SK-N-SH (cell line): ENCODE results near the gene ABHD1. TPM values are rescaled to one million over a fixed set of nuclear protein-coding genes. Genes with fewer than 3 reads are reported as not detected.

Experiments
- CTCF ChIA-PET: fragments of 300-600, 350-600 bp; formaldehyde crosslinking; extraction: SDS; loops from one replicate; lab custom pipeline; 2021; lab: Yijun Ruan, JAX
- POLR2A ChIA-PET: fragments of 350-600 bp; sonication (Branson Sonifier 250); formaldehyde crosslinking; extraction: SDS; loops from one replicate; lab custom pipeline; 2020; ENCODE audit warnings: antibody characterized with exemption, inconsistent platforms; lab: Yijun Ruan, JAX
- DNase-seq: peaks from one replicate; pipeline ENCODE4 v3.0.0; 2012
- H2AFZ ChIP-seq: fragments of 200-600 bp; sonication (generic); 2 replicates; pipeline ENCODE4 v1.8.1; 2016; ENCODE audit warnings: antibody characterized with exemption, mild to moderate bottlenecking, low read depth
- H3F3A ChIP-seq: fragments of 200-600 bp; sonication (generic); replicated peaks from 2 replicates; pipeline ENCODE3; 2016; ENCODE audit warnings: antibody characterized with exemption, mild to moderate bottlenecking; ENCODE audit not compliant: insufficient read depth
- H3K27ac ChIP-seq, 2 experiments: fragments of 200-500 bp in 1 of 2; fragments of 200-600 bp in 1 of 2; sonication (Bioruptor generic) in 1 of 2; sonication (generic), shearing (Covaris generic) in 1 of 2; 2 replicates each; pipeline versions ENCODE4 v1.5.1 to v1.6.1; 2014 to 2016; ENCODE audit warnings: low read depth in 2 of 2, inconsistent platforms in 1 of 2, low read length in 1 of 2, mild to moderate bottlenecking in 1 of 2, mixed read lengths in 1 of 2
- H3K27me3 ChIP-seq: fragments of 200-600 bp; sonication (generic), shearing (Covaris generic); 2 replicates; pipeline ENCODE4 v1.6.1; 2016; ENCODE audit warnings: mixed run types; ENCODE audit not compliant: insufficient read depth
- H3K36me3 ChIP-seq, 2 experiments: fragments of 200-500 bp in 1 of 2; fragments of 200-600 bp in 1 of 2; sonication (Bioruptor generic) in 1 of 2; sonication (generic) in 1 of 2; replicated peaks in 1 of 2; 2 replicates each; pipeline versions ENCODE3 to v1.5.1; 2014 to 2016; ENCODE audit warnings: low read length in 1 of 2, mild to moderate bottlenecking in 1 of 2; ENCODE audit not compliant: insufficient read depth in 2 of 2, control insufficient read depth in 1 of 2
- H3K4me1 ChIP-seq, 2 experiments: fragments of 200-500 bp in 1 of 2; fragments of 200-600 bp in 1 of 2; sonication (Bioruptor generic) in 1 of 2; sonication (generic), shearing (Covaris generic) in 1 of 2; 2 replicates each; pipeline versions ENCODE4 v1.5.1 to v1.6.1; 2014 to 2016; ENCODE audit warnings: low read depth in 1 of 2, low read length in 1 of 2, mixed run types in 1 of 2; ENCODE audit not compliant: insufficient read depth in 2 of 2, control insufficient read depth in 1 of 2
- H3K4me2 ChIP-seq: fragments of 200-600 bp; sonication (generic), shearing (Covaris generic); 2 replicates; pipeline ENCODE4 v1.6.1; 2017; ENCODE audit warnings: mixed run types
- H3K4me3 ChIP-seq, 2 experiments: fragments of 200-500 bp in 1 of 2; fragments of 200-600 bp in 1 of 2; sonication (Bioruptor generic) in 1 of 2; sonication (generic), shearing (Covaris generic) in 1 of 2; 2 replicates each; pipeline versions ENCODE4 v1.5.1 to v1.8.1; 2014 to 2016; ENCODE audit warnings: low read depth in 2 of 2, inconsistent platforms in 1 of 2, low read length in 1 of 2, mild to moderate bottlenecking in 1 of 2, mixed read lengths in 1 of 2, moderate library complexity in 1 of 2
- H3K79me2 ChIP-seq: fragments of 200-600 bp; sonication (generic); 2 replicates; pipeline ENCODE4 v1.8.1; 2017; ENCODE audit warnings: mild to moderate bottlenecking; ENCODE audit not compliant: insufficient read depth
- H3K9ac ChIP-seq: fragments of 200-600 bp; sonication (generic); 2 replicates; pipeline ENCODE4 v1.6.1; 2017; ENCODE audit warnings: mixed run types
- H3K9me2 ChIP-seq: fragments of 200-600 bp; sonication (generic); 2 replicates; pipeline ENCODE4 v1.6.1; 2017; ENCODE audit warnings: mixed run types
- H3K9me3 ChIP-seq: fragments of 200-600 bp; sonication (generic); 2 replicates; pipeline ENCODE4 v1.6.1; 2017; ENCODE audit warnings: mixed run types, mild to moderate bottlenecking, moderate library complexity
- H4K20me1 ChIP-seq: fragments of 200-600 bp; sonication (generic); 2 replicates; pipeline ENCODE4 v1.6.1; 2017; ENCODE audit warnings: mild to moderate bottlenecking, mixed run types; ENCODE audit not compliant: insufficient read depth
- EP300 ChIP-seq, 2 experiments: IDR thresholded peaks; 2 replicates each; pipeline versions ENCODE4 v1.4.0 to v1.6.1; 2012; ENCODE audit warnings: borderline replicate concordance in 1 of 2, low read depth in 1 of 2, low read length in 1 of 2
- FOXM1 ChIP-seq: IDR thresholded peaks from 2 replicates; pipeline ENCODE4 v1.4.0; 2012; ENCODE audit warnings: low read depth, mild to moderate bottlenecking
- IRF3 ChIP-seq: fragments of 150-350 bp; IDR thresholded peaks from 2 replicates; pipeline ENCODE4 v1.6.1; 2016; ENCODE audit warnings: mild to moderate bottlenecking, low read depth, low read length
- JUND ChIP-seq: IDR thresholded peaks from 2 replicates; pipeline ENCODE4 v1.4.0; 2012
- MAX ChIP-seq: IDR thresholded peaks from 2 replicates; pipeline ENCODE4 v1.4.0; 2012; ENCODE audit warnings: low read depth
- MEF2A ChIP-seq: IDR thresholded peaks from 2 replicates; pipeline ENCODE4 v1.4.0; 2012; ENCODE audit warnings: low read depth, borderline replicate concordance
- NFIC ChIP-seq: IDR thresholded peaks from 2 replicates; pipeline ENCODE4 v1.4.0; 2012; ENCODE audit warnings: borderline replicate concordance
- POLR2AphosphoS5 ChIP-seq: IDR thresholded peaks from 2 replicates; pipeline ENCODE4 v1.6.1; 2012; ENCODE audit warnings: low read depth, low read length
- RAD21 ChIP-seq: IDR thresholded peaks from 2 replicates; pipeline ENCODE4 v1.6.1; 2012; ENCODE audit warnings: mild to moderate bottlenecking, low read length
- RFX5 ChIP-seq: IDR thresholded peaks from 2 replicates; pipeline ENCODE4 v1.6.1; 2012; ENCODE audit warnings: mild to moderate bottlenecking, improper control_type of control experiment, low read length
- TAF1 ChIP-seq: IDR thresholded peaks from 2 replicates; pipeline ENCODE4 v1.6.1; 2012; ENCODE audit warnings: low read depth, mild to moderate bottlenecking, low read length, moderate library complexity, borderline replicate concordance
- TCF12 ChIP-seq: IDR thresholded peaks from 2 replicates; pipeline ENCODE4 v1.4.0; 2012
- TEAD4 ChIP-seq: IDR thresholded peaks from 2 replicates; pipeline ENCODE4 v1.4.0; 2012; ENCODE audit warnings: mild to moderate bottlenecking, borderline replicate concordance; ENCODE audit not compliant: insufficient read depth
- USF1 ChIP-seq: IDR thresholded peaks from 2 replicates; pipeline ENCODE4 v1.4.0; 2012; ENCODE audit warnings: low read depth, borderline replicate concordance
- USF2 ChIP-seq: fragments of 150-350 bp; IDR thresholded peaks from 2 replicates; pipeline ENCODE4 v1.6.1; 2017; ENCODE audit warnings: antibody characterized with exemption, low read length, low read depth, borderline replicate concordance
- ZBTB33 ChIP-seq: IDR thresholded peaks from 2 replicates; pipeline ENCODE4 v1.4.0; 2012; ENCODE audit warnings: low read depth, borderline replicate concordance
- WGBS: methylation state at CpG from one replicate; pipeline ENCODE4 v1.1.6; 2017; ENCODE audit warnings: low lambda C conversion rate; 5-methylcytosine and 5-hydroxymethylcytosine counted together
- polyA plus RNA-seq, 3 experiments: library from polyadenylated mRNA; depleted of rRNA; stranded (reverse); fragments of >200 nt; gene quantifications; 2 replicates each; pipeline ENCODE4 v1.2.3, GENCODE V29; 2012

Gene ABHD1
- polyA plus RNA-seq, 1 of the 3 experiments (the other 2 are of a cell fraction): 3.3 TPM

- H3K27ac ChIP-seq: no peak overlapping the region; a peak in 1 of 4 replicates
- peaks cover 16% of the 10 kb centered on the region; the same call in 1 of the 2 replicates for H4K20me1 ChIP-seq
- H3K36me3 ChIP-seq: peaks cover 16 to 38% of the 10 kb centered on the region in 2 experiments
- 90% methylated on average over 17 of the region's 20 CpGs for WGBS
- ChIA-PET CTCF (interaction anchor here (0.8 to 14.6 kb wide), 10 partner anchors 14 to 238 kb away, joined by 3 to 227 read pairs (median 22); partner anchors contain the start of genes ABHD1, AGBL5, OST4 and PREB), POLR2A (interaction anchor here (0.6 to 6.7 kb wide), 7 partner anchors 11 to 50 kb away, joined by 3 to 63 read pairs (median 7); partner anchors contain the start of genes AGBL5 and OST4)
- H3F3A ChIP-seq: peaks cover 10% of the 10 kb centered on the region
- no peak for DNase-seq
- no peak overlapping the region for H2AFZ ChIP-seq
- TF ChIP-seq TAF1: no peak
- no peak for TF ChIP-seq MEF2A
- no peak for TF ChIP-seq RFX5
- TF ChIP-seq TEAD4: no peak
- no peak for TF ChIP-seq TCF12
- TF ChIP-seq RAD21: no peak
- TF ChIP-seq FOXM1: no peak
- H3K79me2 ChIP-seq: peaks cover 30% of the 10 kb centered on the region
- H3K9me3 ChIP-seq: no peaks in the 10 kb centered on the region
- H3K4me2 ChIP-seq: no peak overlapping the region
- no peaks in the 10 kb centered on the region for H3K9me2 ChIP-seq
- H3K27me3 ChIP-seq: no peaks in the 10 kb centered on the region
- H3K9ac ChIP-seq: no peak overlapping the region
- peaks cover 18 to 58% of the 10 kb centered on the region in 2 experiments for H3K4me1 ChIP-seq
- H3K4me3 ChIP-seq: no peak overlapping the region
These were observed 40.0 kb upstream of the ABHD1 start for GRCh38 chr2:27083410-27084296.

- Histone ChIP-seq H3K9me2 (no peaks in the 10 kb centered on the region), H3F3A (peaks cover 10% of the 10 kb centered on the region), H3K27ac (no peak overlapping the region; a peak in 1 of 4 replicates), H4K20me1 (peaks cover 16% of the 10 kb centered on the region; the same call in 1 of the 2 replicates), H3K4me3 (no peak overlapping the region), H3K9ac (no peak overlapping the region), H3K4me2 (no peak overlapping the region), H3K79me2 (peaks cover 21% of the 10 kb centered on the region), H3K27me3 (no peaks in the 10 kb centered on the region), H2AFZ (no peak overlapping the region), H3K9me3 (no peaks in the 10 kb centered on the region), H3K36me3 (peaks cover 16 to 38% of the 10 kb centered on the region in 2 experiments), H3K4me1 (peaks cover 18 to 62% of the 10 kb centered on the region in 2 experiments)
- WGBS: 94% methylated on average over 6 of the region's 6 CpGs
- TF ChIP-seq EP300 (IDR thresholded peaks at IDR 0.05; ENCODE audit: borderline replicate concordance in 1 of 2, low read depth in 1 of 2, low read length in 1 of 2): no peak
- no peak for TF ChIP-seq TAF1
- TF ChIP-seq MEF2A: no peak
- TF ChIP-seq NFIC: no peak
- no peak for TF ChIP-seq MAX
- no peak for TF ChIP-seq JUND
- TF ChIP-seq RFX5: no peak
- no peak for TF ChIP-seq USF1
- TF ChIP-seq IRF3: no peak
- no peak for TF ChIP-seq ZBTB33
- no peak for TF ChIP-seq USF2
- TF ChIP-seq POLR2AphosphoS5: no peak
- CTCF ChIA-PET: interaction anchor here (0.8 to 14.6 kb wide), 19 partner anchors 13 to 476 kb away, joined by 3 to 227 read pairs (median 7); partner anchors contain the start of genes ABHD1, AGBL5, OST4 and PREB
- POLR2A ChIA-PET: interaction anchor here (0.6 to 6.7 kb wide), 6 partner anchors 12 to 113 kb away, joined by 3 to 63 read pairs (median 5); partner anchors contain the start of genes AGBL5 and OST4
- DNase-seq: no peak
These were observed 39.1 kb upstream of the ABHD1 start for GRCh38 chr2:27084297-27085061.
